KOPT-K1 (cell line): Measurements from ENCODE around the gene ZNF532.
"Not testable (repeated sequence)": the region's sequence is repeated elsewhere in the genome, so short reads cannot be mapped to it uniquely, and the experiment has no call there.

Source experiments
- H3K27ac ChIP-seq: fragments of 200-600 bp; sonication (generic); 2 replicates; pipeline ENCODE4 v1.5.1; 2016; ENCODE audit warnings: antibody characterized with exemption, mild to moderate bottlenecking, low read depth, low read length; ENCODE audit not compliant: poor library complexity, severe bottlenecking
- H3K36me3 ChIP-seq: fragments of 200-600 bp; sonication (generic); 2 replicates; pipeline ENCODE4 v1.5.1; 2017; ENCODE audit warnings: antibody characterized with exemption, mild to moderate bottlenecking, low read length, moderate library complexity; ENCODE audit not compliant: insufficient read depth
- H3K9me3 ChIP-seq: fragments of 200-600 bp; sonication (generic); 2 replicates; pipeline ENCODE4 v1.5.1; 2017; ENCODE audit warnings: antibody characterized with exemption, low read length, mild to moderate bottlenecking; ENCODE audit not compliant: insufficient read depth, poor library complexity, severe bottlenecking

ZNF532 gene, protein sequence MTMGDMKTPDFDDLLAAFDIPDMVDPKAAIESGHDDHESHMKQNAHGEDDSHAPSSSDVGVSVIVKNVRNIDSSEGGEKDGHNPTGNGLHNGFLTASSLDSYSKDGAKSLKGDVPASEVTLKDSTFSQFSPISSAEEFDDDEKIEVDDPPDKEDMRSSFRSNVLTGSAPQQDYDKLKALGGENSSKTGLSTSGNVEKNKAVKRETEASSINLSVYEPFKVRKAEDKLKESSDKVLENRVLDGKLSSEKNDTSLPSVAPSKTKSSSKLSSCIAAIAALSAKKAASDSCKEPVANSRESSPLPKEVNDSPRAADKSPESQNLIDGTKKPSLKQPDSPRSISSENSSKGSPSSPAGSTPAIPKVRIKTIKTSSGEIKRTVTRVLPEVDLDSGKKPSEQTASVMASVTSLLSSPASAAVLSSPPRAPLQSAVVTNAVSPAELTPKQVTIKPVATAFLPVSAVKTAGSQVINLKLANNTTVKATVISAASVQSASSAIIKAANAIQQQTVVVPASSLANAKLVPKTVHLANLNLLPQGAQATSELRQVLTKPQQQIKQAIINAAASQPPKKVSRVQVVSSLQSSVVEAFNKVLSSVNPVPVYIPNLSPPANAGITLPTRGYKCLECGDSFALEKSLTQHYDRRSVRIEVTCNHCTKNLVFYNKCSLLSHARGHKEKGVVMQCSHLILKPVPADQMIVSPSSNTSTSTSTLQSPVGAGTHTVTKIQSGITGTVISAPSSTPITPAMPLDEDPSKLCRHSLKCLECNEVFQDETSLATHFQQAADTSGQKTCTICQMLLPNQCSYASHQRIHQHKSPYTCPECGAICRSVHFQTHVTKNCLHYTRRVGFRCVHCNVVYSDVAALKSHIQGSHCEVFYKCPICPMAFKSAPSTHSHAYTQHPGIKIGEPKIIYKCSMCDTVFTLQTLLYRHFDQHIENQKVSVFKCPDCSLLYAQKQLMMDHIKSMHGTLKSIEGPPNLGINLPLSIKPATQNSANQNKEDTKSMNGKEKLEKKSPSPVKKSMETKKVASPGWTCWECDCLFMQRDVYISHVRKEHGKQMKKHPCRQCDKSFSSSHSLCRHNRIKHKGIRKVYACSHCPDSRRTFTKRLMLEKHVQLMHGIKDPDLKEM (N-terminal part only)

DNA sequence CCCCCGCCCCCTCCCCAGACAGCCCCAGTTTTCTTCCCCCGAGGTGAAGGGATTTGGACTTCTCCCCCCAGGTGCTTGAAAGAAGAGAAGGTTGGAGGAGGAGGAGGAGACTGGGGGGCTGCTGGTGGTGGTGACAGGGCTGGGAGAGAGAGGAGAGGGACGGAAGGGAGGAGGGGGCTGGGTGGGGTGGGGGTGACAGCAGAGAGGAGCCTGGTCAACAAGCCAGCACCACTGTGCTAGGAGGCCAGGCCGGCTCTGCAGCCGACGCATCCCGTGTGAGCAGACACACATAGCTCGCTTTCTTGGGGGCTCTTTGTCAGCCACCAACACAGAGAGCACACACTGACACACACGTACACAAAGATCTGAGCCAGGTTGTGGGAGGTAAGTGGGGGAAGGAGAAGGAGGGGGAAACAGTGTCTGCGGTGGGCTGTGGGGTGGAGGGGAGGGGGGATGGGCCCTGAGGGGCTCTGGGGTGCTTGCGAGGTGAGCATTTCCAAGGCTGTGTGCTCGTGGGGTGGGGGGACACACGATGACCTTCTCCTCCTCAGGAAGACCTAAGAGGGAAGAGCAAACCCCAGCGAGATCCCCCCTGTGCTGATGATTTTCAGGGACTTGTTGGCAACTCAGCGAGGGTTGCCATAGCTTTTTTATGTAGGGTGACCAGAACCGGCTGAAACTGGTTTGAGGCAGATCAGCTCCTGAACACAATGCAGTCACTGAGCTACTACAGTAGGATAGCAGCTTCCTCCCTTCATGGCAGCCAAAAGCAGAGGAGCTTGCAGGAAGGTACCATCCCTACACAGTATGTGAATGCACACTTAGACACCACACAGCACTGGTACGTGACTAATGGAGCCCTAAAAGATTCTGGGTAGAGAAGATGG, at the start of gene ZNF532:
Gene ZNF532 (plus strand): TSS at position 732 of the 887 bp plus-strand sequence. CDS start 53,411 bp downstream, outside the sequence.
- Histone ChIP-seq H3K36me3 (no peaks in the 10 kb centered on the region), H3K9me3 (peaks cover 3% of the 10 kb centered on the region), H3K27ac (no peak within 1 kb of the TSS)

DNA sequence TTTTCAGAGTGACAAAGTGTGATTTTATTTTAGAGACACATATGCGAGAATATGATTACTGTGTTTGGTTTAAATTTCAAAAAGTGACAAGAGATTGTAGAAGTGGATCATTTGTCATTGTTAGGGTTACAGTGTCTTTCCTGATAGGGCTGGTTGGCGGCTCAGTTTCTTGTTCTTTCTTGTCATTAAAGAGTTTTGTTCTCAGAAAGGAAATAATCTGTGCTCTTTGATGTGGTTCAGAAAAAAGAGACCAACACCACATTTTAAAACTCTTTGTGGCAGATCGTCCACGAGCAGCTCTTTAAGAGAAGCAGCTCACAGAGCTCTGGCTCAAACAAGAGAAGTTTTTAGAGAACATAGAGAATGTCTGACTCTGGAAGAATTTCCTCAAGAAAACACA, 45.6 kb upstream of the ZNF532 start:
- Histone ChIP-seq H3K9me3 (no peaks in the 10 kb centered on the region), H3K27ac (no peak overlapping the region), H3K36me3 (no peaks in the 10 kb centered on the region)

DNA sequence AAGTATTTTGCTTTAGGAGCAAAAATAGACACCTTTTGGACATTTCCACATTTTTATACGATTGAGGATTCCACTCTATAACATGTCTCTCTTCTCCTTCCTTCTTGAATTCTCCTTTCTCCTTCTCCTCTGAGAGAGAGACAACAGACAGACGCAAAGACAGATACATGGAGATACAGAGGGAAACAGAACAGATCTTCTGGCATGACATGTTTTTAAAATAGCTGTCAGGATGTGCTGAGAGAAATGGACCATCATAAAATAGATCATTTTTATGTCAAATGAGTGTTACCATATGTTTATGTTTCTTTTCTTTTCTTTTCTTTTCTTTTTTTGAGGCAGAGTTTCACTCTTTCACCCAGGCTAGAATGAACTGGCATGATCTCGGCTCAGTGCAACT, 44.4 kb upstream of the ZNF532 start:
- H3K36me3 ChIP-seq, result no peaks in the 10 kb centered on the region
- H3K9me3 ChIP-seq, result no peaks in the 10 kb centered on the region
- H3K27ac ChIP-seq, result no peak overlapping the region

DNA sequence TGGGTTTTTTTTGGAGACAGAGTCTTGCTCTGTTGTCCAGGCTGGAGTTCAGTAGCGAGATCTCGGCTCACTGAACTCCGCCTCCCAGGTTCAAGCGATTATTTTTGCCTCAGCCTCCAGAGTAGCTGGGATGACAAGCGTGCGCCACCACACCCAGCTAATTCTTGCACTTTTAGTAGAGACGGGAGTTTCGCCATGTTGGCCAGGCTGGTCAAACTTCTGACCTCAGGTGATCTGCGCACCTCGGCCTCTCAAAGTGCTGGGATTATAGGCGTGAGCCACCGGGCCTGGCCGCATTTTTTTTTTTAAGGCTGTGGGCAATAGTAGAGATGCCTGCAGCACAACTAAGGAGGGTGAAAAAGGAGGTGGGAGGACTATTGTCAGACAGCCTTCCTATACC, 41.7 kb upstream of the ZNF532 start:
- H3K36me3 ChIP-seq, result no peaks in the 10 kb centered on the region
- no peak overlapping the region for H3K27ac ChIP-seq
- H3K9me3 ChIP-seq, result no peaks in the 10 kb centered on the region

DNA sequence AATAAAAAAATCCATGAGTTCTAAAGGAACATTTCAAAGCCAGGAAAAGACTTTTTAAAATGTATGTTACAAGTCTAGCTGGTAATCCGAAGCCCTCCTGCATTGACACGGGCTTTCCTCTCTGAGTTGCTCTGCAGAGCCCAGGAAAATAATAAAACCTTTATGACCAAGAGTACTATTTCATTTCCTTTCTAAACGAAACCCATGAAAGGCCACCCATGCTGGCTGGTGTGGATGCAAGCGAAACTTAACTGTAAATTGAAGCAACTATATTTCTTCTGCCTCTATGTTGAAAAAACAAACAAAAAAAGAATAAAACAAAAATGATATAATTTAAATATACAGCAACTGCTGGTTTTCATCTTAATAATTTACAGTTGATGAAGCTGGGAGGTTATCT, 41.3 kb upstream of the ZNF532 start:
- Histone ChIP-seq H3K27ac (no peak overlapping the region), H3K9me3 (no peaks in the 10 kb centered on the region), H3K36me3 (no peaks in the 10 kb centered on the region)

DNA sequence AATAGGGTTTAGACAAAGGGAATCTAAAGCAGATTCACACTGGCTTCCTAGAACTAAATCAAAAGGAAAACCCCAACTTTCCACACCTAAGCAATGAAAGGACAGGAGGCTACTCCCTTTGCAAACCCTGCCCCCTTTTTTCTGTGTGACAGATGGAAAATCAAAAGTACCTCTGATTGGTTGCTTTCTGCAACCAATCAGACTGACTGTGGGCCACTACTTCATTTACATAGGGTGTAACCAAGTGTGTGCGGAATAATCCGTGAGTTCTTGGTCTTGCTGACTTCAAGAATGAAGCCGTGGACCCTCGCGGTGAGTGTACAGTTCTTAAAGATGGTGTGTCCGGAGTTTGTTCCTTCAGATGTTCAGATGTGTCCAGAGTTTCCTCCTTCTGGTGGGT, 37.8 kb upstream of the ZNF532 start:
- H3K27ac ChIP-seq, H3K36me3 ChIP-seq, H3K9me3 ChIP-seq: not testable (repeated sequence)

DNA sequence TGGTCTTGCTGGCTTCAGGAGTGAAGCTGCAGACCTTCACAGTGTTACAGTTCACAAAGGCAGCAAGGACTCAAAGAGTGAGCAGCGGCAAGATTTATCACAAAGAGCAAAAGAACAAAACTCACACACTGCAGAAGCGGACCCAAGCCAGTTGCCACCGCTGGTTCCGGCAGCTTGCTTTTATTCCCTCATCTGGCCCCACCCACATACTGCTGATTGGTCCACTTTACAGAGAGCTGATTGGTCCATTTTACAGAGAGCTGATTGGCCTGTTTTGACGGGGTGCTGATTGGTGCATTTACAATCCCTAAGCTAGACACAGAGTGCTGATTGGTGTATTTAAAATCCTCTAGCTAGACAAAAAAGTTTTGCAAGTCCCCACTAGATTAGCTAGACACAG, 37.2 kb upstream of the ZNF532 start:
- Histone ChIP-seq H3K9me3 (no peaks in the 10 kb centered on the region), H3K36me3 (no peaks in the 10 kb centered on the region), H3K27ac (no peak overlapping the region)

DNA sequence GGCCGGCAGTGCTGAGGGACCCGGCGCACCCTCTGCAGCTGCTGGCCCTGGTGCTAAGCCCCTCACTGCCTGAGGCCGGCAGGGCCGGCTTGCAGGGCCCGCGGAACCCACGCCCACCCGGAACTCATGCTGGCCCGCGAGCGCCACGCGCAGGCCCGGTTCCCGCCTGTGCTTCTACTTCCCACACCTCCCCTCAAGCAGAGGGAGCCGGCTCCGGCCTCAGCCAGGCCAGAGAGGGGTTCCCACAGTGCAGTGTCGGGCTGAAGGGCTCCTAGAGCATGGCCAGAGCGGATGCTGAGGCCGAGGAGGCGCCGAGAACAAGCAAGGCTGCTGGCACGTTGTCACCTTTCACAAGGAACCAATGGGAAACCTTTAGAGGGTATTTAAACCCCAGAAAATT, 36.8 kb upstream of the ZNF532 start:
- Histone ChIP-seq H3K27ac (no peak overlapping the region), H3K36me3 (no peaks in the 10 kb centered on the region), H3K9me3 (no peaks in the 10 kb centered on the region)

DNA sequence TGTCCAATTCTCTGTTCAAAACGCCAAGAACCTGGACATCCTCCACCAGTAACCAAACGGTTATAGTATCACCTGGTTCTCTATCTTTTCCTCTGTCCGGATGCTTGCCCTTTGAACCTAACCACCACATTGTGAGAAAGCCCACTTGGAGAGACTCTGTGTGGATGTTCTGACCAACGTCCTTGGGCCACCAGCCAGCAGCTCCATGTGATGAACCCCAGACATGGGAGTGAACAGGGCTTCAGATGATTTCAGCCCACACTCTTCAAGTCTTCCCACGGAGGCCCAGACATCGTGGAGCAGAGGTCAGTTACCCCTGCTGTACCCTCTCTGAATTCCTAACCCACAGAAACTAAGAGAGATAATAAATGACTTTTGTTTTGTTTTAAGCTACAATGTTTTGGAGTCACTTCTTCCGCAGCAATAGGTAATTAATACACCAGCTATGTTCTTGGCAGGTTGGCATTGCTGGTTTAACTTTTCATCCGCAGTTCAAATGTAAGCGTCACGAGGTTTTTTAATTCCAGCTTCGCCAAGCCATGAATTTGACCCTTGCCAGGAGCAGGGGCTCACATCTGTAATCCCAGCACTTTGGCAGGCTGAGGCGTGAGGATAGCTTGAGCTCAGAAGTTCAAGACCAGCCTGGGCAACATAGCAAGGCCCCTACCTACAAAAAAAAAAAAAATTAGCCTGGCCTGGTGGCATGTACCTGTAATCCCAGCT, 36.1 kb upstream of the ZNF532 start:
- no peaks in the 10 kb centered on the region for H3K36me3 ChIP-seq
- no peak overlapping the region for H3K27ac ChIP-seq

DNA sequence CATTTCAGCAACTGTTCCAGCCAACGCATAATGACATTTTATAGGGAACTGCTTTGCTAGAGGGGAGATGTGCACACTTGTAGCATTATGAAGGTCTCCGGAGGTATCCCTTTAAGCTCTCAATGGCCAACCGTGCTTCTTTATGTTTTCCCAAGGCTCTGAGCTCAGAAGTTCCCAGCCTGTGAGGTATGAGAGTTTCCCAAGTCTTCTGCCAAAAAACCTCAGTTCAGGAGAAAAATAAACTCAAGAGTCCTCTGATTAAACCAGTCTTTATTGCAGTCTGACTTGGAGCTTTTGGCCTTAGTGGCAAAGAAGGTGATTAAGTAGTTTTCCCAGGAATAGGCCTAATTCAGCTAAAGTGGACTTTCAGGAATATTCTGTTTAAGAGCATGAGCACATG, 35.4 kb upstream of the ZNF532 start:
- H3K27ac ChIP-seq, result no peak overlapping the region
- H3K9me3 ChIP-seq, result no peaks in the 10 kb centered on the region
- no peaks in the 10 kb centered on the region for H3K36me3 ChIP-seq

More for the DNA sequence above, 36.1 kb upstream of the ZNF532 start:
- no peaks in the 10 kb centered on the region for H3K9me3 ChIP-seq

DNA sequence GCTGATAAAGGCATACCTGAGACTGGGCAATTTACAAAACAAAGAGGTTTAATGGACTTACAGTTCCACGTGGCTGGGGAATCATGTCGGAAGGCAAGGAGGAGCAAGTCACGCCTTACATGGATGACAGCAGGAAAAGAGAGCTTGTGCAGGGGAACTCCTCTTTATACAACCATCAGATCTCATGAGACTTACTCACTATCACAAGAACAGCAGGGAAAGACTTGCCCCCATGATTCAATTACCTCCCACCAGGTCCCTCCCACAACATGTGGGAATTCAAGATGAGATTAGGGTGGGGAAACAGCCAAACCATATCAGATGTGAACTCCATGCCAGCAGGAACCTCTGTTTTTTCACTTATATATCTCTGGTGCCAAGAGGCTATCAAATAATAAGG, 34.8 kb upstream of the ZNF532 start:
- H3K27ac ChIP-seq, H3K9me3 ChIP-seq, H3K36me3 ChIP-seq: not testable (repeated sequence)

DNA sequence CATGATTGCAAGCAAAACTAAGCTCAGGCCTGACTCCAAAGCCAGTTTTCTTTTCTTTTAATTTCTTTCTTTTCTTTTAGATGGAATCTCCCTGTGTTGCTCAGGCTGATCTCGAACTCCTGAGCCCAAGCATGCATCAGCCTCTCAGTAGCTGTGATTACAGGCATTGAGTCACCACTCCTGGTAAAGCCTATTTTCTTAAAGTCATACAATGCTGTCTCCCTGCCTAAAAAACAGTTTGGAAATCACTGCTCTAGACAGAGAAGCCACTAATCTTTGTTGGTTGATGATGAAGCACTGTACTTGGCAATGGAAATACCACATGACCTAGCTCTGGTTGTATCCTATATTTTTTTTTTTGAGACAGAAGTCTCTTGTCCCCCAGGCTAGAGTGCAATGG, 33.1 kb upstream of the ZNF532 start:
- H3K27ac ChIP-seq, result no peak overlapping the region
- no peaks in the 10 kb centered on the region for H3K36me3 ChIP-seq
- H3K9me3 ChIP-seq, result no peaks in the 10 kb centered on the region

DNA sequence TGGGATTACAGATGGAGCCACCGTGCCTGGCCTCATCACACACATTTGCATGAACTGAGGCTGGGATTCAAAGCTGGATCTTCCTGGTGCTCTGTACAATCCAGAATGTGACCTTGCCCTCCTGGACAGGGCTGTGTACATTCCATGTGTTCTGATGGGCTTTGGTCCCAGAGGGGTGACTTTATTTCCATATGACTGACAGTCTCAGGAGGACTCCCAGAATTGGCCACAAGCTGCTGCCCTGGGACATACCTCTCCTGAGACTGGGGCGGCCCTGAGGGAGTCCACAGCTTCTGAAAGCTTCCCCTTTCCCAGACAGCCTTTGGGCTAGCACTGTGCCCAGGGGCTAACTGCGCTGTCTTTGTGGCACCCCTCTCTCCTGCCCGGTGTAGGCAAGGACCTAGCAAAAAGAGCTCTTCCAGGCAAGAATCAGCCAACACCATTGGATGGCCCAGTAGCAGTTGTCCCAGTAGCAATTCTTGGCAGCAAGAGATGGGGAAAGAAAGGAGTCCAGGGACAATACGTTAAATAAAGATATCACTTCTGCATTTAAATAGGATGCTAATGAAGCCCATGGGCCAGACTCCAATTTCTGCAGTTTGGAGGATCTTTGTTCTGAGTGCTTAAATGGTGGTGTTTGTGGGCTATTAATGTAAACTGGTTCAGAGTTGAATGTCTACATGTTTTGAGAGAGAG, 26.4 kb upstream of the ZNF532 start:
- H3K27ac ChIP-seq, result no peak overlapping the region
- no peaks in the 10 kb centered on the region for H3K9me3 ChIP-seq
- H3K36me3 ChIP-seq, result no peaks in the 10 kb centered on the region
